Activated CD4-positive, CD25-positive, alpha-beta regulatory T cell treated with anti-CD3 and anti-CD28 coated beads, Interleukin-2, amount 50 U/mL, for 16 hours (primary cell): ENCODE data around the gene GABRR2.
"Not testable (repeated sequence)": the region's sequence is repeated elsewhere in the genome, so short reads cannot be mapped to it uniquely, and the experiment has no call there.

Source experiments
- DNase-seq: peaks from one replicate; pipeline ENCODE4 v3.0.0-alpha.2; 2020; ENCODE audit warnings: low read depth, low spot score

GABRR2 gene

DNA sequence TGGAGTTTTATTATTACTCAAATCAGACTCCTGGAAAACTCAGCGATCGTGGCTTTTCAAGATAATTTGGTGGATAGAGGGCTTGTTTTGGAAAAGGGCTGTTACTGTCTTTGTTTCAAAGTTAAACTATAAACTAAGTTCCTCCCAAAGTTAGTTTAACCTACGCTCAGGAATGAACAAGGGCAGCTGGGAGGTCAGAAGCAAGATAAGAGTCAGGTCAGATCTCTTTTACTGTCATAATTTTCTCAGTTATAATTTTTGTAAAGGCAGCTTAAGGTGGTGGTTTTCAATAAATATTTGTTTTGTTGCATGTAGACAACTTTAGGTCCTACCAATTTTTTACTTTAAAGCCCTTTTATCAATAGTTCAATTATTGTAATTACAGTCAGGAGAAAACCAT lies 9.2 kb upstream of the GABRR2 start:
- no peak for DNase-seq

DNA sequence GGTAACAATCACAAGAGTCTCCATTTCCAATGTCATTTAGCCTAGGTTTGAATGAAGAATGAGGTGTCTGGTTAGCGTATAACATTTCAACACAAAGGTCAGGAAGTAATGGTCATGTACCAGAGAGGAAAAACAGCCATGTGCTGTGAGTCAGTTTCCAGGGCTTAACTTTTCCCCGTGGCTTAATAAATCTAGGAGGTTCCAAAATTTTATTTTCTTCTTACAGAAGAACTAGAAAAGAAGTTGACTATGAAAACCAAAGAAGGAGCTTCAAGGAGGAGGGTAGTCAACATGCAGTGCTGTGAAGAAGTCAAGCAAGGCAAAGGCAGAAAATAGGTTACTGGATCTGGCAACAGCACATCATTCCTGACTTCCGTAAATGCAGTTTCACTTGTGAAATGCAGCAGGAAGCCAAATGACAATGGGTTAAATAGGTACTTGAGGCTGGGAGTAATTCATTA lies 8.4 kb upstream of the GABRR2 start:
- no peak for DNase-seq

DNA sequence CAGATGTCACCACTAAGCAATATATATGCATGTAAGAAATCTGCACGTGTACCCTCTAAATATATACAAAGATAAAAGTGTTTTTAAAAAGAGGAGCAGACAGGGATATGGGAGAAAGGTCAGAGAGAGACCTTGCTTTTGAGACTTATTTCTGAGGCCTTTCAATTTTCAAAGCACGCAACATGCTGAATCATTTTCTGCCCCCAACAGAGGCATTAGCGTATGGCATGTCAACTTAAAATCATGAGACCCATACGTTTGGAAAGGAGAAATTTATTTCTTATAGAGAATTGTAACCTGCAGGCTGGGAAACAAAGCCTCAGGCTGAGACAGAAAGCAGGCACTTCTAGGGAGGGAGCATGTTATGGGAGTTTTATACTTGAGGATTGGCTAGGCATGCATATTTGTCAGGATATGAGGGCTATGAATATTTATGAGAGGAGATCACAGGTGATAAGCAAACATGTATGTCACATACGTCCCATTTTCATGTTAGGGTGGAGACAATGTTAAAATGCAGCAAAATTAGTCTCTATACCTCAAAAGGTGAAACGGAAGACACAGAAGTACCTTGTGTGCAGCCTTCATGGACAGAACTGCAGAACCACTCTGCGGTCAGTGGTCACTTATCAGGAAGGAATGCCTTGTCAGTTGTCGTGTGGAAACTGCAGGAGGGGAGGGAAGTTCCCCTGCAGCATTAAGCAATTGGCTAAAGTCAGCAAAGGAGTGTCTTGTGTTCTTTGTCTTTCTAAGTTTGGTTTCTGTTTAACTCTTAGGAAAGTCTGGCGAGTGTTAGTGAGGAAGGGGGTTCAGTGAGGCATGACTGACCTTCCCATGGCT lies 6.3 kb upstream of the GABRR2 start:
- no peak for DNase-seq

GRCh38 chr6:89320012-89320559 lies 5.0 kb upstream of the GABRR2 start:
- DNase-seq = no peak

DNA sequence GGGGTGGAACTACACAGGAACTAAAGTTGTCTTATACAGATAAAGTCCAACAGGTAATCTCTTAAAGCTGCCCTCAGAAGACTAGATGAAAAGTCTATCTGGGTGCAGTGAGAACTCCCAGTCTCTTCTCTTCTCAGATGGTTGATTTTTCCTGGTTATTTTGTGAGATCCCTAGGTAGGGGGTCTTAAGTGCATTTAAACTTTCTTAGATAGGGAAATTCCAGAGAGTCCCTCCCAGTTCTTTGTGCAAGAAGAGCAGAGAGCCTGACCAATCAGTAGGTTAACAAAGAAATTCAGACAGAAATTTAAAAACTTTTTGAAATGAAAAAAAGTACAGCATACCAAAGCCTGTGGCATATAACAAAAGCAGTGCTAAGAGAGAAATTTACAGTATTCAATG lies 2.0 kb upstream of the GABRR2 start:
- DNase-seq = no peak

DNA sequence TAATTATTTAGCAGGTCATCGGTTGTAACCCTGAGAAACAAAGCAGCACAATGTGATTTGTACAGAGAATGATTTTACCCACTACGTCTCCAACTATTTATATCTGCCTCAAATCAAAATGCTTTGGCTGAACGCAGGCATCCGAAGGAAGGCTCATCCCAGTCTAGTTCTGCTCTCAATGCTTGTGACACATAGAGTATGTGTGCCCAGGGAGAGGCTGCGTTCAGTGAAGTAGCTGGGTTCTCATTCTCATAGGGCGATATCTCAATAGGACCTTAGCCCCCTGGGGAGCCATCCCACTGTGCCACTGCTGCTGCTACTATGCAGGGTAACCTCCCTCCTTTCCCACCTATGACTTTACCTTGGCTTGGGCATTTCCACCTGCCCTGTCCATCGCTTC lies 407 bp downstream of the GABRR2 start:
- no peak for DNase-seq

GRCh38 chr6:89313006-89313405 lies 2.1 kb downstream of the GABRR2 start:
- DNase-seq = no peak

DNA sequence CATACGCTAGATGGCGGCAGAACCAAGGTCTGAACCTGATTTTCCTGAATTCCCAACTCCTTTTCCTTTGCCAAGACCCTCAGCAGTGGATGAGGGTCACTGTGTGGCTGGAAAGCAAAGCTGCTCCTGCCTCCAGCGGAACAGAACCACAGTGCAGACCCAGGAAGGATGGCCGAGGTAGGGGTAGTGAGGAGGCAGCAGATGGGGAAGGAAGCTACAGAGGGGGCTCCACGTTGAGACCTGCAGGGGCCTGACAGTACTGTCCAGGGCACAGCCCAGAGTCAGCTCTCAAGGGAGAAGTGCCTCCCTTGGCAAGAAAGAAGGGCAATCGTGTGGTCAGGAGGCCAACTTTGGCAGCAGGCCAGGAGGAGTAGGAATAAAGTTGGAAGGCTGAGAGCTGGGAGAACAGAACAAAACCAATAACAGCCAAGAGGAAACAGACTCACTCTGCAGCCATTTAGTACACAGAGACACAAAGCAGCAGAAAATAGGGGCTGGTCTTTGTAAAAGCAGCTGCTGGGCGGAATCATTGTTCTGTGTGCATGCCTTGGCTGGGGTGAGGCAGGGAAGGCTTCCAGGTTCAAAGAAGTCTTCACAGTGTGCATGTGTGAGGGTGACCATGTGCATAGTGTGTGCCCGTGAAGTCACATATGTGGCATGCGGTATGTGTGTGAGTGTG lies 3.1 kb downstream of the GABRR2 start:
- no peak for DNase-seq

- DNase-seq = no peak
Observed at GRCh38 chr6:89311530-89311852, 3.6 kb downstream of the GABRR2 start.

DNA sequence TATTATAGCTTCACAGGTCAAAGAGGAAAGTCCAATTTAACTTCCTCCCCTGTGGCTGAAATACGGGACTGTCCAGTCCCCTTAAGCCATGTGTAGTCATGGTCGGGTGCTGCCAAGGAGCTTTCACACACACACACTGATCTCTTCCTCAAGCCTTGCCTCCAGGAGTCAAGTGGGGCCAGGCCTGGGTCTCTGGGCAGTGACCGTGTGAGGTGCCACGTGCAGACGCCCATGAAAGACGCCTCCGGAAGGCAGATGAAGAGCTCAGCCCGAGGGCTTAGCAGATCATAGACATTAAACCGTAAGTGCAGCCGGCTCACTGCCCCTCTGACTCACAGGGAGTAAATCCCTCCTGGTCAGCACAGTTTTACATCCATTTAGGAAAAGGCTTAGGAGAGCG lies 4.2 kb downstream of the GABRR2 start:
- no peak for DNase-seq

DNA sequence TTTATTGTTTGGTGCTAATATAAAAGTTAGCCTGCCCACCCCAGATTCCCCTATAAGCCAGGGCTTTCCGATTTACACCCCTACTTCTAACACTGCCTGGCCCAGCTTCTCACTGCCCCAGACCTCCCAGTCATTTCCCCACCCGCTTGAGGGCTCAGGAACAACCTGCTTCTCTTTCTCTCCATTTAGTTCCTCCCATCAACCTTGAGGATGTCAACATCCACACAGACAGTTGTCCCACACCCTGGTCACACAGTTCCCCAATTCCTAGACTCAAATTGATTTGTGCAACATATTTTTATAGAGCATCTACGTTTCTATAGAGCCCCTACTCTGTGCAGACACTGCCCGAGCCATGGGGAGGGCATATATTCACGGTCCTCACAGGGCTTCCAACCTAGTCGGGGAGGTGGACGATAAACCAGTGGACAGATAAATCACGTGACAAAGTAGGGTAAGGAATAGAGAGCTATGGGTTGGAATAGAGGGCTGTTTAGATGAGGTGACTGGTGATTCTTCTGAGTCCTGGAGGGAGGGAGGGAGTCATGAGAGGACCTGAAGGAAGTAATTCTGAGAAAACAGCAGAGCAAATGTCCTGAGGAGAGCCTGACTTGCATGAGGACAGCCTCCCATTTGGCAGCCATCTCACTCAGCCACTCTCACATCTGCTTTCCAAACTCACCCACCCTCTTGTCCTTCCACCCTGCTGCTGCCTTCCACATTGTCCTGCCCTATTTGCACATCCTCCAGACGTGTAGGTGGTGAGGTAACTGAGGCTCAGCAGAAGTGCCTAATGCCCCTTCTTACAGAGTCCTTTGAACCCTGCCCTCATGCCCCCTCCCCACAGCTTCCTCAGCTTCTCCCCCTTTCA lies 6.3 kb downstream of the GABRR2 start:
- DNase-seq = no peak

GRCh38 chr6:89304517-89304916 lies 10.6 kb downstream of the GABRR2 start:
- DNase-seq = not testable (repeated sequence)

- DNase-seq = no peak
Observed at GRCh38 chr6:89302936-89303335, 12.2 kb downstream of the GABRR2 start.

DNA sequence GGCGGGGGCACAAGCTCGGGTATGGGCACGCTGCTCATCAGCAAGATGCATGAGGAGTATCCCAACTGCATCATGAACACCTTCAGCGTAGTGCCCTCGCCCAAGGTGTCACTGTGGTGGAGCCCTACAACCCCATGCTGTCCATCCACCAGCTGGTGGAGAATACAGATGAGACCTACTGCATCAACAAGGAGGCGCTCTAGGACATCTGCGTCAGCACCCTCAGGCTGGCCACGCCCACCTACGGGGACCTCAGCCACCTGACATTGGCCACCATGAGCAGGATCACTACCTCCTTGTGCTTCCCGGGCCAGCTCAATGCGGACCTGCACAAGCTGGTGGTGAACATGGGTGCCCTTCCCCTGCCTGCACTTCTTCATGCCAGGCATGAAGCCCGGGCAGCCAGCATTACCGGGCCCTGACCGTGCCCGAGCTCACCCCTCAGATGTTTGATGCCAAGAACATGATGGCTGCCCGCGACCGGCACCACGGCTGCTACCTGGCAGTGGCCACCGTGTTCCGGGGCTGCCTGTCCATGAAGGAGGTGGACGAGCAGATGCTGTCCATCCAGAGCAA lies 12.8 kb downstream of the GABRR2 start:
- no peak for DNase-seq

- no peak for DNase-seq
Observed at GRCh38 chr6:89301586-89302194, 13.4 kb downstream of the GABRR2 start.

GRCh38 chr6:89299466-89299850 lies 15.6 kb downstream of the GABRR2 start:
- no peak for DNase-seq

GRCh38 chr6:89298680-89299465 lies 16.2 kb downstream of the GABRR2 start:
- no peak for DNase-seq

DNA sequence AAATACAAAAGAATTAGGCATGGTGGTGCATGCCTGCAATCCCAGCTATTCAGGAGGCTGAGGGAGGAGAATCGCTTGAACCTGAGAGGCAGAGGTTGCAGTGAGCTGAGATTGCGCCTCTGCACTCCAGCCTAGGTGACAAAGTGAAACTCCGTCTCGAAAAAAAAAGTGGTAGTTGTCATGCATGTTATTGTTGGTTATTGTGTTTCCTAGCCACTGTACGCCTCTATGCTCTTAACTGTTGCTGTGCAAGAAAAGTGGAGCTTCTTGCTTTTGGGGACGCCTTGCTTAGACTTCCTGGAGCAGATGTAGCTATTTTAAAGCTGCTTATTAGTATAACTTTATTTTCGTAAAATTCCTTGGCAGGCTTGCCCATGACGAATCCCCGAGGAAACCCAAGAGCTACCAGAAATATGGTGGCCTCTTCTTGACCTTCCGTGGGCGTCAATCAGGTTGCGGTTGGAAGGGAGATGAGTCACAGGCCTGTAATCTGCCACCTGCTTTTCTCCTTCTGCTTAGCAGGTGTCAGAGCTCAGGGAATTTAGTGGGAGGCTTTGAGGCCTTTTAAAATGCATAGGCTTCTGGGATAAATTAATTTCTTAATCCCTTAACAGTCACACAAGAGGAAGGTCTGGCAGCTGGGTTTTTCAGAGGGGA lies 17.3 kb downstream of the GABRR2 start:
- no peak for DNase-seq

DNA sequence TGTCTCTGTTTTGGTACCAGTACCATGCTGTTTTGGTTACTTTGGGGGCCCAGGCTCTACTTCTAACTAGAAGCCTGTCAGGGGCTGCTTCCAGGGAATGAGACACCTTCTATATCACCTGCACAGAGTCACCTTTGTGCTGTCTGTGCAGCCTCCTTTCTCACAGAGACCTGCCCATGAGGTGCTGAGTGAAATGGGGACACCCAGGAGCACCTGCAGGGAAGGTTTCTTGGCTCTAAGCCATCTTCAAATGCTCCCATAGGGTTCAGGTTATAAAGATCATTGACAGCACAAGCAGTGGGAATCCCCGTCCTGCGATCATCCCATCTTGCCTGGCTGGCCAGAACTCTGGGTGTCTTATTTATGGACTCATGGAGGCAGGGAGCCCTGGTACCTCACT lies 19.1 kb downstream of the GABRR2 start:
- no peak for DNase-seq

GRCh38 chr6:89295116-89295515 lies 20.0 kb downstream of the GABRR2 start:
- DNase-seq = not testable (repeated sequence)
